BE2C (cell line): Measurements from ENCODE around the gene CXCL1.

ENCODE experiments used
- DNase-seq: peaks from one replicate; pipeline ENCODE4 v3.0.0-alpha.2; 2020
- H3K27me3 ChIP-seq: fragments of 250-450 bp; sonication (Bioruptor Pico); 2 replicates; pipeline ENCODE4 v1.5.1; 2020; ENCODE audit warnings: mild to moderate bottlenecking
- H3K36me3 ChIP-seq: fragments of 250-450 bp; sonication (Bioruptor Pico); 2 replicates; pipeline ENCODE4 v1.5.1; 2020; ENCODE audit warnings: mild to moderate bottlenecking
- H3K4me1 ChIP-seq: fragments of 250-450 bp; sonication (Bioruptor Pico); 2 replicates; pipeline ENCODE4 v1.5.1; 2020
- H3K4me3 ChIP-seq: 2 replicates; pipeline ENCODE4 v1.5.1; 2011; ENCODE audit warnings: low read depth, low read length
- H3K9me3 ChIP-seq: fragments of 250-450 bp; sonication (Bioruptor Pico); 2 replicates; pipeline ENCODE4 v1.5.1; 2020
- TF ChIP-seq, protein P1 (sequence below): IDR thresholded peaks from 2 replicates; pipeline ENCODE4 v1.5.1; 2012; ENCODE audit warnings: mild to moderate bottlenecking, low read depth, low read length

The CXCL1 gene

DNA sequence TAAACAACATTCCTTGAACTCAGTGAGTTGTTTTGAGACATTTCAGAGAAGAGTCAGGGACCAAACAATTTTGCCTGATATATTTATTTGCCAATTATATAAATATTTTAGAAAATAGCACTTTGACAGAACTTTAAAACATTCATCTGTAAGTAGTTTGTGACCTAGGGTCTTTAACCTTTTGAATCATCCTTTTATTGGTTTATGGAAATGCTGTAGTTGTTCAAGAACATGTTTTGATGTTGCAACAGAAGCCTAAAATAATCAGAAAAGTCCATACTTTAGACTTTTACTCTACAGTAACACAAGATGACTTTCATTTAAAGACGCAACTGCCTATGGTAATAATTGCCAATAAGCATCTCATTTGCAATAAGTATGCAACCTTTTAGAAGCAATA lies 43.0 kb downstream of the CXCL1 start:
- Histone ChIP-seq H3K9me3 (no peaks in the 10 kb centered on the region), H3K4me1 (no peaks in the 10 kb centered on the region), H3K27me3 (no peaks in the 10 kb centered on the region), H3K36me3 (no peaks in the 10 kb centered on the region), H3K4me3 (no peak overlapping the region)
- no peak for DNase-seq
- TF ChIP-seq, protein P1, sequence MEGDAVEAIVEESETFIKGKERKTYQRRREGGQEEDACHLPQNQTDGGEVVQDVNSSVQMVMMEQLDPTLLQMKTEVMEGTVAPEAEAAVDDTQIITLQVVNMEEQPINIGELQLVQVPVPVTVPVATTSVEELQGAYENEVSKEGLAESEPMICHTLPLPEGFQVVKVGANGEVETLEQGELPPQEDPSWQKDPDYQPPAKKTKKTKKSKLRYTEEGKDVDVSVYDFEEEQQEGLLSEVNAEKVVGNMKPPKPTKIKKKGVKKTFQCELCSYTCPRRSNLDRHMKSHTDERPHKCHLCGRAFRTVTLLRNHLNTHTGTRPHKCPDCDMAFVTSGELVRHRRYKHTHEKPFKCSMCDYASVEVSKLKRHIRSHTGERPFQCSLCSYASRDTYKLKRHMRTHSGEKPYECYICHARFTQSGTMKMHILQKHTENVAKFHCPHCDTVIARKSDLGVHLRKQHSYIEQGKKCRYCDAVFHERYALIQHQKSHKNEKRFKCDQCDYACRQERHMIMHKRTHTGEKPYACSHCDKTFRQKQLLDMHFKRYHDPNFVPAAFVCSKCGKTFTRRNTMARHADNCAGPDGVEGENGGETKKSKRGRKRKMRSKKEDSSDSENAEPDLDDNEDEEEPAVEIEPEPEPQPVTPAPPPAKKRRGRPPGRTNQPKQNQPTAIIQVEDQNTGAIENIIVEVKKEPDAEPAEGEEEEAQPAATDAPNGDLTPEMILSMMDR = no peak

- Histone ChIP-seq H3K4me3 (no peak overlapping the region), H3K9me3 (no peaks in the 10 kb centered on the region), H3K4me1 (no peaks in the 10 kb centered on the region), H3K36me3 (no peaks in the 10 kb centered on the region), H3K27me3 (no peaks in the 10 kb centered on the region)
- TF ChIP-seq, protein P1 = no peak
- DNase-seq = no peak
These were observed 44.9 kb downstream of the CXCL1 start for GRCh38 chr4:73914071-73914470.

DNA sequence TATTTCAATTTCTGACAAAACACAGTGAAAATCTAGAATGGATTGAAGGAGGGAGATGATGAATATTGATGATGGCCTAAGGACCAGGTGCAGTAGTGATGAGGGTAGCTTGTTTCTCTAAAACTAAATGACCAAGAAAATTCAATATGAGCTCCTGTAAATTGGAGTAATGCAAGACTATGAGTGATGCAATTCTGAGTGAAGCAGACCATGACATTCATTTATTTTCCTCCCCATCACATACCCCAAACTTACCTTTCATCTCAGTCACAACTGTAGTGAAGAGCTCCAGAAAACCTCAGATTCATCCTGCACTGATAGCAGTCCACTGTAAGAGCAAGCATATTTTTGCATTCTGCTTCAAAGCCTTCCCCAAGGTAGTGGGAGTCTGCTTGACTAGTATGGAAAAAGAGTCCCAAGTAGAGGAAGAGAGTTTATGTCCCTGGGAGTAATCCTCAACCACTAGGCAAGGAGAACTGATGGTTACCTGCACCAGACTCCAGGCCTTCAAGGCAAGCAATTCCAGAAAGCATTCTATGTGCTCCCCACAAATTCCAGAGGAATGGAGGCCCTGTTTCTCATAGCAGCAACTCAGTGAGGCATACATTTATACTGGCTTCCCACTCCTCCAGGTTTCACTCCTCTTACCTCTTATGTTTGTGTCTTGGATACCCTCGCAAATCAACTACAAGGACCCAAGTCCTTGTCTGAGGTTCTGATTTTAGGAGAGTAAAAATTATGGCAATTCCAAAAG lies 47.2 kb downstream of the CXCL1 start:
- no peak for DNase-seq
- Histone ChIP-seq H3K27me3 (no peaks in the 10 kb centered on the region), H3K4me3 (no peak overlapping the region), H3K36me3 (no peaks in the 10 kb centered on the region), H3K9me3 (no peaks in the 10 kb centered on the region), H3K4me1 (no peaks in the 10 kb centered on the region)
- TF ChIP-seq, protein P1 = no peak

GRCh38 chr4:73917081-73917501 lies 47.9 kb downstream of the CXCL1 start:
- H3K27me3 ChIP-seq = no peaks in the 10 kb centered on the region
- no peaks in the 10 kb centered on the region for H3K4me1 ChIP-seq
- no peaks in the 10 kb centered on the region for H3K36me3 ChIP-seq
- TF ChIP-seq, protein P1 = no peak
- no peak overlapping the region for H3K4me3 ChIP-seq
- no peak for DNase-seq
- no peaks in the 10 kb centered on the region for H3K9me3 ChIP-seq

GRCh38 chr4:73918058-73918457 lies 48.9 kb downstream of the CXCL1 start:
- Histone ChIP-seq H3K4me1 (no peaks in the 10 kb centered on the region), H3K4me3 (no peak overlapping the region), H3K27me3 (no peaks in the 10 kb centered on the region; the same call in 1 of the 2 replicates), H3K9me3 (no peaks in the 10 kb centered on the region), H3K36me3 (no peaks in the 10 kb centered on the region)
- no peak for DNase-seq
- TF ChIP-seq, protein P1 = no peak

DNA sequence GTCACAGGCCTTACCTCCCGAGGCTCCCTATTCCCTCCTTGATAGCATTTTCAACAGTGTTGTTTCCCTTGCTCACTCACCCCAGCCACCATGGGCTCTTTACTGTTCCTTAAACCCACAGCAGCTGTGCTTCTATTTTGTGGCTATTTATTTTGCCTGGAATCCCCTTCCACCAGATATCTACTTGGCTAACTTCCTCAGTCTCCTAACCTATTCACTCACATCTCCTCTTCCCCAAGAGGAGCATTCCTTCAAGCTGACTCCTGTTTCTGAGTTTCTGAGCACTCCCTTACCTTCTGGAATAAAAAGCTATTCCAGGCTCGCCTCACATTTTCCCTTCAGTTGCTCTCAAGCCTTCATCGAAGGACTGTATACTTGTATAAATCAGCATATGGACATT lies 50.5 kb downstream of the CXCL1 start:
- Histone ChIP-seq H3K27me3 (no peaks in the 10 kb centered on the region; the same call in 1 of the 2 replicates), H3K36me3 (no peaks in the 10 kb centered on the region), H3K9me3 (no peaks in the 10 kb centered on the region), H3K4me3 (no peak overlapping the region), H3K4me1 (no peaks in the 10 kb centered on the region)
- DNase-seq = no peak
- TF ChIP-seq, protein P1 = no peak
